Astrocyte of the cerebellum (primary cell): ENCODE measurements around the gene RASGRP4.
"Not testable (repeated sequence)": the region's sequence is repeated elsewhere in the genome, so short reads cannot be mapped to it uniquely, and the experiment has no call there.

ENCODE experiments used
- DNase-seq: peaks from one replicate; pipeline ENCODE4 v3.0.0-alpha.2; 2011; ENCODE audit warnings: low read depth
- H3K4me3 ChIP-seq: 2 replicates; pipeline ENCODE4 v1.5.1; 2011; ENCODE audit warnings: mild to moderate bottlenecking, low read depth, low read length, moderate library complexity
- CTCF ChIP-seq: IDR thresholded peaks from 2 replicates; pipeline ENCODE4 v1.5.1; 2012; ENCODE audit warnings: low read length, low read depth, moderate library complexity, mild to moderate bottlenecking; ENCODE audit errors: missing control alignments
- in situ Hi-C: cut with HindIII; loops from 2 replicates; pipeline ENCODE4 v1.10.0; 2017; ENCODE audit warnings: low sequenced_read_pairs

The RASGRP4 gene

GRCh38 chr19:38425810-38426466 is at the start of gene RASGRP4:
Gene RASGRP4 (minus strand): TSS chr19:38426219. CDS start chr19:38426091, 128 bp downstream.
- no peak for TF ChIP-seq CTCF
- no peak for DNase-seq
- no peak within 1 kb of the TSS for H3K4me3 ChIP-seq
- in situ Hi-C loops: no loop called here

- in situ Hi-C loops: no loop called here
- no peak for TF ChIP-seq CTCF
These were observed 49.2 kb upstream of the RASGRP4 start for GRCh38 chr19:38475176-38475575.

GRCh38 chr19:38473201-38473600 is 47.2 kb upstream of the RASGRP4 start:
- no peak for TF ChIP-seq CTCF
- DNase-seq: no peak
- in situ Hi-C loops: no loop called here
- no peak overlapping the region for H3K4me3 ChIP-seq

More at GRCh38 chr19:38475176-38475575, 49.2 kb upstream of the RASGRP4 start:
- no peak overlapping the region for H3K4me3 ChIP-seq
- DNase-seq: no peak

- DNase-seq, in situ Hi-C loops, H3K4me3 ChIP-seq: not testable (repeated sequence)
These were observed 46.7 kb upstream of the RASGRP4 start for GRCh38 chr19:38472725-38473124.

GRCh38 chr19:38470788-38471480 is 44.9 kb upstream of the RASGRP4 start:
- H3K4me3 ChIP-seq: no peak overlapping the region
- in situ Hi-C loops: no loop called here
- no peak for DNase-seq
- TF ChIP-seq CTCF: no peak

- no peak for DNase-seq
- in situ Hi-C loops: no loop called here
- no peak overlapping the region for H3K4me3 ChIP-seq
- TF ChIP-seq CTCF: no peak
These were observed 43.1 kb upstream of the RASGRP4 start for GRCh38 chr19:38469151-38469550.
